ENCODE results near the gene STMP1.
"Not testable (repeated sequence)": the region's sequence is repeated elsewhere in the genome, so short reads cannot be mapped to it uniquely, and the experiment has no call there.

The STMP1 gene

GRCh38 chr7:135662373-135663114 lies at the start of gene STMP1:
STMP1 (plus strand) TSS chr7:135662514.
- DNase-seq: peak; percentile 96 to 98

- no peak for DNase-seq
Measured at GRCh38 chr7:135616136-135616535, 46.2 kb upstream of the STMP1 start.

DNA sequence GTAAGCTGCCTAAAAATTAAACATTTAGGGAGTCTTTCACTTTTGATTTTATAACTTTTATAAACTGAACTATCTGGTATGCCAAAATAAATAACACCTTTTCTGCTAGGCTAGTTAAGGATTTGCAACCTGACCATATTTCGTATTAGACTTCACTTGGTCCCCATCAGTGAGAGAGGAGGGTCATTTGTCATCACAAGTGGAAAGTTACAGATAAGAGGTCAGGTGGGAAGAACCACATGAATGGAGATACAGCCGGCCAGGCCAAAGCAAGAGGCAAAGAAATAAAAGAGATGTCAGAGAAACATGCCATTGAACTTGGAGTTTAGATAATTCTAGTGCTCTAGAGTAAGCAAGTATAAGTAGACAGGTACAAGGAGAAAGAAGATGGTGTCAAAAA lies 44.5 kb upstream of the STMP1 start:
- no peak for DNase-seq

- DNase-seq: no peak
Measured at GRCh38 chr7:135618510-135618909, 43.8 kb upstream of the STMP1 start.

DNA sequence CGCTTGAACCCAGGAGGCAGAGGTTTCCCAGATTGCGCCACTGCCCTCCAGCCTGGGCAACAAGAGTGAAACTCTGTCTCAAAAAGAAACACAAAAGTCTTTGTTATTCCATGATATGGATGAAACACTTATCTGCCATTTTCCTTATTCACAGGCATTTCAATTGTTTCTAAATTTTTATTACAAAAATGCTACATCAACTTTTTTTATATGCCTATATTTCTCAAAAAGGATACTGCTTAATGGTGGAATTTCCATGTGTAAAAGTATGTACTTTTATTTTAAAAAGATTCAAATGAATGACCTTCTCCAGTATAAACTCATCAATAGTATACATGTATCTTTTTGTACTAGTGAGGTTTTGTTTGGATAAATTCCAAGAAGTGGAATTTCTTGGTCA lies 41.9 kb upstream of the STMP1 start:
- no peak for DNase-seq

- DNase-seq: peak; percentile 65 to 83
Measured at GRCh38 chr7:135620980-135621850, 41.1 kb upstream of the STMP1 start.

- no peak for DNase-seq
Measured at GRCh38 chr7:135634191-135634878, 28.0 kb upstream of the STMP1 start.

GRCh38 chr7:135639690-135640089 lies 22.6 kb upstream of the STMP1 start:
- DNase-seq: not testable (repeated sequence)

- no peak for DNase-seq
Measured at GRCh38 chr7:135644154-135644553, 18.2 kb upstream of the STMP1 start.

- DNase-seq: no peak
Measured at GRCh38 chr7:135644729-135645128, 17.6 kb upstream of the STMP1 start.

GRCh38 chr7:135645296-135645904 lies 16.9 kb upstream of the STMP1 start:
- peak; percentile 46 to 49 for DNase-seq

DNA sequence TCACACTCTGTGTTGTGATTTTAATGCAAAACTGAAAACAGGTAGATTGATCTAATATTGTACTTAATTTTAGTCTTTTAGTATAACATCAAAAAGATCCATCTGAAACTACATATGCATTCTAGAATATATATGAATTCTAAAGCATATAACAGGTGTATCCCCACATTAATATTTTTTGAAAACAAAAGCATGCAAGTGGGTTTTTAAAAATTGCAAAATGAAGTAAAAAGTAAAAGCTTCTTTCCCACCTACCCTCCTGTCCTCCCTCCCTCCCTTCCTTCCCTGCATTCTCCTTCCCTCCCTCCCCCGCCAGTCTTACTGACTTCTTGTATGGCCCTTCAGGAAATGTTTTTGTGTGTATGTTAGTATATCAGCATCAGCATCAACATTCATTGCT lies 14.6 kb upstream of the STMP1 start:
- DNase-seq: no peak

DNA sequence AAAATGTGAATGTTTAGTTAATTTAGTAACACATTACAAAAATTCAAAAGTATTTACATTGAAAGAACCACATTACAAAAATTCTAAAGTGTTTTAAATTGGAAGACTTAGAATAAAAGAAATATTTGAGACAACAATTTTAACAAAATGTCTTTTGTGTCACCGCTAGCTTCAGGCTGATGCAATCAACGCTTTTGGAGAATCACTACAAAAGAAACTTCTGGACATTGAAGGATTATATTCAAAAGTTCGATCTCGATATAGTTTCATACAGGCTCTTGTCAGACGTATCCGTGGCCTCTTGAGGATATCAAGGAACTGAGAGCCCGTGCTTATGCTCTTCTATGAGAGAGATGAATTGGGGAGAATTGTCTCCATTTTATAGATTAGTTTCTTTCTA lies 14.1 kb upstream of the STMP1 start:
- no peak for DNase-seq

- no peak for DNase-seq
Measured at GRCh38 chr7:135650831-135651573, 11.3 kb upstream of the STMP1 start.

DNA sequence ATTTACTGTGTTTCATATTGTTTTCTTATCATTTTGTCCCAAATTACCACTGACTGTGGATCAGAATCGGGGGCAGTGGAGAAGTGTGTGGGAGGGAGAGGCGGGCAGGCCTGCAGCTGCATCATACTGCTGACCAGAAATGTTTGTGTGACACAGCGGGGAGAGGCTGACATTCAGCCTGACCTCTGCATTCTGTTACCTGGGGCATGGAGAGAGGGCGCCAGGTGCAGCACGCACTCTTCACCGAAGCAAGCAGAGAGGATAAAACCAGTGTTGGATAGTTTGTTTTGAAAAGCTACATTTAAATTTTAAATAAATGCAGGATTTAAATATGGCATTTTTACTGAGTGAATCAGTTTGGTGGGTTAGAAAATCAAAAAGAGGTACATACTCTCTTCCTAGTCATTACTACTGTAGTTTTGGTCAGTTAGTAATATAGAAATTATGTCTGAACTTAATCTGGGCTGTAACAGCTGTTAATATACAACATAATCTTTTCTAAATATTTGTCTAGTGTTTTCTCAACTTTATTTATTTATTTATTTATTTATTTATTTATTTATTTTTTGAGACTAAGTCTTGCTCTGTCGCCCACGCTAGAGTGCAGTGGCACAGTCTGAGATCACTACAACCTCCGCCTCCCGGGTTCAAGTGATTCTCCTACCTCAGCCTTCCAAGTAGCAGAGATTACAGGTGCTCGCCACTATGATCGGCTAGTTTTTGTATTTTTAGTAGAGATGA lies 8.8 kb upstream of the STMP1 start:
- peak in 1 of 2 experiments; percentile 36 for DNase-seq

- DNase-seq: no peak
Measured at GRCh38 chr7:135658564-135658963, 3.8 kb upstream of the STMP1 start.

GRCh38 chr7:135659159-135659846 lies 3.0 kb upstream of the STMP1 start:
- peak; percentile 38 to 53 for DNase-seq

DNA sequence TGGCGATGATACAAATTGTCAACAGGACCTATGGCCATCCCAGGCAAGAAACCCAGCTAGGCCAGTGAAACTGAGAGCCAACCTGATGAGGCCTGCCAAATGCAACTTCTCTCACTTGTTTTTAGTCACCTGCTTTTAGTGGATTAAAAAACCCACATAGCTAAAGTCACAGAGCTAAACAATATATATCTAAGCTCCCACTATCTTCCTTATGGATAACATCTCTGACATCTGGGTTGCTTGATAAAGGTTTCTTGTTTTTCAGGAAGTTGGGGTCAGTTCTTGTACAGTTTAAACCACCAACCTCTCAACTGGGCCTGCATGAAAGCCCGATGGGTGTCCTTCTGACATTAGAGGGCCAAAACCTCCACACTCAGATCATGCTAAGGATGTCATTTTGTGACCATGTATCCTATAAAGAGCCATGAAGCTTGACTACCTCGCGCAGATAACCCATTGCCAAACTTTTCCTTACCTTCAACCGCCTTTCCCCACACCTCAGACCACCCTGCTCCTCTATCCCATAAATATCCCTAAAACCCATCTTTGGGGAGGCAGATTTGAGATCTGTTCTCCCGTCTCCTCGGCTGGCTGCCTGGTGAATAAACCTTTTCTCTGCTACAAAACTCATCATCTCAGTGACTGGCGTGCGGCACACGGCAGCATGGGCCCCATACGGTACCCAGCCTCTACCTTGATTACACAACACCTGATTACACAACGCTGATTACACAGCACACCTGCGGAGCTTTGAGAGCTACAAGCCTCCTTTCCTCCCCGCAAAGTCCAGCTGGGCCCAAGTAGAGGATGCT lies 797 bp upstream of the STMP1 start:
- DNase-seq: peak; percentile 56 to 83

DNA sequence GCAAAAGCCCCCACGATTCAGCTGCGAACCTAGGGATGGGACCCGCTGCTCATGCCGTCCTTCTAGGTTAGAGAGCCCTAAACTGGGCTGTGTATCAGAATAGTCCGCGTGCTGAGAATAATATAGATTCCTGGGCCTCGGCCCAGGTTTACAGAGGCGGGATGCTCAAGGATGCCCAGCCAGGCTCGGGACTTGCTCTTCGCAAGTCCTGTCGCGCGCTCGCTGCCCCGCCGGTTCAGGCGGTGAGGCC lies 266 bp upstream of the STMP1 start:
- DNase-seq: no peak

DNA sequence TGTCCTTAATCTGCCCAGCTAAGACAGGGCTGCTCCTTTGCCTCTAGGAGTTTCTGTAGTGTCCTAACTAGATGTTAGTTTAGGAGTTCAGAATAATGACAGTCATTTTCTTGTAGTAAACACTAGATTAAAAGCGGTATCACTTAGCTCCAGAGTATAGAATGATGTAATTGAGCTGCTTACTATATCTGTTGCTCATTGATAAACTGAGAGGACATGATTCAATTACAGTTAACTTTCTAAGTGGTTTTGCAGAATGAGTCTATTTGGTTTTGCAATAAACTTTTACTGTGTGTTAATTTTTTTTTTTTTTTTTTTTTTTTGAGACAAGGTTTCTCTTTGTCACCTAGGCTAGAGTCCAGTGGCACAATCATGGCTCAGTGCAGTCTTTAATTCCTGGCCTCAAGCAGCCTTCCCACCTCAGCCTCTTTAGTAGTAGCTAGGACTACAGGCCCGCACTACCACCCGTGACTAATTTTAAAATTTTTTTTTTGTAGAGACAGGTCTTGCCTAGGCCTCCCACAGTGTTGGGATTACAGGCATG lies 1.8 kb downstream of the STMP1 start:
- no peak for DNase-seq

All from NCI-H2081 (cell line).